SK-N-SH treated with all-trans-retinoic acid at 6 μM for 48 hours (cell line): ENCODE measurements around the gene VWA5B2.

Experiments used
- ATAC-seq: fragments of 200-7000 bp; cut with Tn5 transposase; 3 replicates; pipeline ENCODE4 v1.9.1; 2020; ENCODE audit warnings: mild to moderate bottlenecking, moderate library complexity
- ARNTL ChIP-seq: fragments of 450-650 bp; formaldehyde crosslinking; IDR thresholded peaks from 2 replicates; pipeline ENCODE4 v1.5.0; 2020; ENCODE audit warnings: low read depth, mild to moderate bottlenecking, moderate library complexity, borderline replicate concordance
- BACH2 ChIP-seq: fragments of 250-450 bp; sonication (Bioruptor Pico); IDR thresholded peaks from 2 replicates; pipeline ENCODE4 v1.9.0; 2021; ENCODE audit warnings: mild to moderate bottlenecking, borderline replicate concordance
- CSDC2 ChIP-seq: fragments of 250-450 bp; sonication (Bioruptor Pico); IDR thresholded peaks from 2 replicates; pipeline ENCODE4 v1.5.0; 2020; ENCODE audit warnings: mild to moderate bottlenecking, moderate library complexity
- CSRNP3 ChIP-seq: fragments of 250-450 bp; sonication (Bioruptor Pico); IDR thresholded peaks from 2 replicates; pipeline ENCODE4 v1.5.1; 2021; ENCODE audit warnings: mild to moderate bottlenecking, moderate library complexity
- ESRRG ChIP-seq: fragments of 250-450 bp; sonication (Bioruptor Pico); IDR thresholded peaks from 2 replicates; pipeline ENCODE4 v1.6.1; 2021; ENCODE audit warnings: mild to moderate bottlenecking
- GLIS3 ChIP-seq: fragments of 250-450 bp; sonication (Bioruptor Pico); IDR thresholded peaks from 2 replicates; pipeline ENCODE4 v1.5.0; 2020; ENCODE audit warnings: mild to moderate bottlenecking, moderate library complexity
- OSR1 ChIP-seq: fragments of 250-450 bp; sonication (Bioruptor Pico); IDR thresholded peaks from 2 replicates; pipeline ENCODE4 v1.8.0; 2022; ENCODE audit warnings: moderate library complexity, mild to moderate bottlenecking, inconsistent platforms
- PPARA ChIP-seq: fragments of 250-450 bp; sonication (Bioruptor Pico); IDR thresholded peaks from 2 replicates; pipeline ENCODE4 v1.5.0; 2020; ENCODE audit warnings: mild to moderate bottlenecking, borderline replicate concordance
- RARB ChIP-seq: fragments of 250-450 bp; sonication (Bioruptor Pico); IDR thresholded peaks from 2 replicates; pipeline ENCODE4 v1.8.0; 2021; ENCODE audit warnings: mild to moderate bottlenecking, moderate library complexity
- SNAI2 ChIP-seq: fragments of 250-450 bp; sonication (Bioruptor Pico); IDR thresholded peaks from 2 replicates; pipeline ENCODE4 v1.5.0; 2020; ENCODE audit warnings: mild to moderate bottlenecking, moderate library complexity
- TCF4 ChIP-seq: fragments of 250-450 bp; sonication (Bioruptor Pico); IDR thresholded peaks from 2 replicates; pipeline ENCODE4 v1.8.0; 2021; ENCODE audit warnings: mild to moderate bottlenecking, moderate library complexity, borderline replicate concordance
- TOX ChIP-seq: fragments of 250-450 bp; sonication (Bioruptor Pico); IDR thresholded peaks from 2 replicates; pipeline ENCODE4 v1.8.0; 2021; ENCODE audit warnings: mild to moderate bottlenecking, moderate library complexity, borderline replicate concordance
- ZFP3 ChIP-seq: fragments of 250-450 bp; sonication (Bioruptor Pico); IDR thresholded peaks from 2 replicates; pipeline ENCODE4 v1.5.0; 2020; ENCODE audit warnings: mild to moderate bottlenecking, moderate library complexity
- ZFP30 ChIP-seq: fragments of 450-650 bp; formaldehyde crosslinking; IDR thresholded peaks from 2 replicates; pipeline ENCODE4 v1.5.0; 2022; ENCODE audit warnings: mild to moderate bottlenecking, moderate library complexity
- ZNF70 ChIP-seq: fragments of 450-650 bp; formaldehyde crosslinking; IDR thresholded peaks from 2 replicates; pipeline ENCODE4 v1.5.0; 2020; ENCODE audit warnings: mild to moderate bottlenecking, moderate library complexity
- ZNF8 ChIP-seq: fragments of 450-650 bp; formaldehyde crosslinking; IDR thresholded peaks from 2 replicates; pipeline ENCODE4 v1.5.0; 2020; ENCODE audit warnings: mild to moderate bottlenecking, moderate library complexity
- TF ChIP-seq, protein P1 (sequence below): fragments of 250-450 bp; sonication (Bioruptor Pico); IDR thresholded peaks from 2 replicates; pipeline ENCODE4 v1.5.0; 2020; ENCODE audit warnings: mild to moderate bottlenecking, moderate library complexity
- TF ChIP-seq, protein P2 (sequence below): fragments of 250-450 bp; sonication (Bioruptor Pico); IDR thresholded peaks from 2 replicates; pipeline ENCODE4 v1.8.0; 2020; ENCODE audit warnings: mild to moderate bottlenecking, moderate library complexity, borderline replicate concordance
- TF ChIP-seq, protein P3 (sequence below): fragments of 250-450 bp; sonication (Bioruptor Pico); IDR thresholded peaks from 2 replicates; pipeline ENCODE4 v1.5.1; 2020; ENCODE audit warnings: low read depth, mild to moderate bottlenecking, moderate library complexity
- TF ChIP-seq, protein P4 (sequence below): fragments of 250-450 bp; sonication (Bioruptor Pico); IDR thresholded peaks from 2 replicates; pipeline ENCODE4 v1.8.0; 2021; ENCODE audit warnings: low read depth, mild to moderate bottlenecking, moderate library complexity, borderline replicate concordance

VWA5B2 gene

GRCh38 chr3:184260724-184261269, 31.4 kb downstream of the VWA5B2 start:
- peak; percentile 7 for ATAC-seq
- TF ChIP-seq ZFP30 (CRISPR knock-in tag), result no peak
- TF ChIP-seq, protein P1, sequence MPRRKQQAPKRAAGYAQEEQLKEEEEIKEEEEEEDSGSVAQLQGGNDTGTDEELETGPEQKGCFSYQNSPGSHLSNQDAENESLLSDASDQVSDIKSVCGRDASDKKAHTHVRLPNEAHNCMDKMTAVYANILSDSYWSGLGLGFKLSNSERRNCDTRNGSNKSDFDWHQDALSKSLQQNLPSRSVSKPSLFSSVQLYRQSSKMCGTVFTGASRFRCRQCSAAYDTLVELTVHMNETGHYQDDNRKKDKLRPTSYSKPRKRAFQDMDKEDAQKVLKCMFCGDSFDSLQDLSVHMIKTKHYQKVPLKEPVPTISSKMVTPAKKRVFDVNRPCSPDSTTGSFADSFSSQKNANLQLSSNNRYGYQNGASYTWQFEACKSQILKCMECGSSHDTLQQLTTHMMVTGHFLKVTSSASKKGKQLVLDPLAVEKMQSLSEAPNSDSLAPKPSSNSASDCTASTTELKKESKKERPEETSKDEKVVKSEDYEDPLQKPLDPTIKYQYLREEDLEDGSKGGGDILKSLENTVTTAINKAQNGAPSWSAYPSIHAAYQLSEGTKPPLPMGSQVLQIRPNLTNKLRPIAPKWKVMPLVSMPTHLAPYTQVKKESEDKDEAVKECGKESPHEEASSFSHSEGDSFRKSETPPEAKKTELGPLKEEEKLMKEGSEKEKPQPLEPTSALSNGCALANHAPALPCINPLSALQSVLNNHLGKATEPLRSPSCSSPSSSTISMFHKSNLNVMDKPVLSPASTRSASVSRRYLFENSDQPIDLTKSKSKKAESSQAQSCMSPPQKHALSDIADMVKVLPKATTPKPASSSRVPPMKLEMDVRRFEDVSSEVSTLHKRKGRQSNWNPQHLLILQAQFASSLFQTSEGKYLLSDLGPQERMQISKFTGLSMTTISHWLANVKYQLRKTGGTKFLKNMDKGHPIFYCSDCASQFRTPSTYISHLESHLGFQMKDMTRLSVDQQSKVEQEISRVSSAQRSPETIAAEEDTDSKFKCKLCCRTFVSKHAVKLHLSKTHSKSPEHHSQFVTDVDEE (CRISPR knock-in tag), result no peak
- TF ChIP-seq, protein P2, sequence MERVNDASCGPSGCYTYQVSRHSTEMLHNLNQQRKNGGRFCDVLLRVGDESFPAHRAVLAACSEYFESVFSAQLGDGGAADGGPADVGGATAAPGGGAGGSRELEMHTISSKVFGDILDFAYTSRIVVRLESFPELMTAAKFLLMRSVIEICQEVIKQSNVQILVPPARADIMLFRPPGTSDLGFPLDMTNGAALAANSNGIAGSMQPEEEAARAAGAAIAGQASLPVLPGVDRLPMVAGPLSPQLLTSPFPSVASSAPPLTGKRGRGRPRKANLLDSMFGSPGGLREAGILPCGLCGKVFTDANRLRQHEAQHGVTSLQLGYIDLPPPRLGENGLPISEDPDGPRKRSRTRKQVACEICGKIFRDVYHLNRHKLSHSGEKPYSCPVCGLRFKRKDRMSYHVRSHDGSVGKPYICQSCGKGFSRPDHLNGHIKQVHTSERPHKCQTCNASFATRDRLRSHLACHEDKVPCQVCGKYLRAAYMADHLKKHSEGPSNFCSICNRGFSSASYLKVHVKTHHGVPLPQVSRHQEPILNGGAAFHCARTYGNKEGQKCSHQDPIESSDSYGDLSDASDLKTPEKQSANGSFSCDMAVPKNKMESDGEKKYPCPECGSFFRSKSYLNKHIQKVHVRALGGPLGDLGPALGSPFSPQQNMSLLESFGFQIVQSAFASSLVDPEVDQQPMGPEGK, result no peak

- TF ChIP-seq ARNTL (CRISPR knock-in tag), result no peak
- TF ChIP-seq, all 23 proteins: peak for 0
- ATAC-seq, result peak; percentile 68
Measured at GRCh38 chr3:184261270-184261853, 32.0 kb downstream of the VWA5B2 start, which contains the start of gene CAMK2N2. TSS of gene CAMK2N2 (minus strand) at chr3:184261553. CDS start at chr3:184261285, 268 bp downstream.

GRCh38 chr3:184261854-184262763, 32.7 kb downstream of the VWA5B2 start:
- TF ChIP-seq ARNTL (CRISPR knock-in tag) (no peak), ZFP30 (CRISPR knock-in tag) (no peak), CSDC2 (CRISPR knock-in tag) (no peak), ESRRG (CRISPR knock-in tag) (no peak), TOX (CRISPR knock-in tag) (no peak), BACH2 (CRISPR knock-in tag) (no peak), ZNF70 (CRISPR knock-in tag) (no peak), ZNF8 (CRISPR knock-in tag) (no peak), OSR1 (CRISPR knock-in tag) (no peak), GLIS3 (no peak), CSRNP3 (no peak), RARB (no peak), PPARA (CRISPR knock-in tag) (no peak), ZFP3 (CRISPR knock-in tag) (no peak), SNAI2 (no peak), TCF4 (CRISPR knock-in tag) (no peak)
- TF ChIP-seq, protein P3, sequence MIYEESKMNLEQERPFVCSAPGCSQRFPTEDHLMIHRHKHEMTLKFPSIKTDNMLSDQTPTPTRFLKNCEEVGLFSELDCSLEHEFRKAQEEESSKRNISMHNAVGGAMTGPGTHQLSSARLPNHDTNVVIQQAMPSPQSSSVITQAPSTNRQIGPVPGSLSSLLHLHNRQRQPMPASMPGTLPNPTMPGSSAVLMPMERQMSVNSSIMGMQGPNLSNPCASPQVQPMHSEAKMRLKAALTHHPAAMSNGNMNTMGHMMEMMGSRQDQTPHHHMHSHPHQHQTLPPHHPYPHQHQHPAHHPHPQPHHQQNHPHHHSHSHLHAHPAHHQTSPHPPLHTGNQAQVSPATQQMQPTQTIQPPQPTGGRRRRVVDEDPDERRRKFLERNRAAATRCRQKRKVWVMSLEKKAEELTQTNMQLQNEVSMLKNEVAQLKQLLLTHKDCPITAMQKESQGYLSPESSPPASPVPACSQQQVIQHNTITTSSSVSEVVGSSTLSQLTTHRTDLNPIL, result no peak
- TF ChIP-seq, protein P1 (CRISPR knock-in tag), result no peak
- TF ChIP-seq, protein P2, result no peak
- TF ChIP-seq, protein P4, sequence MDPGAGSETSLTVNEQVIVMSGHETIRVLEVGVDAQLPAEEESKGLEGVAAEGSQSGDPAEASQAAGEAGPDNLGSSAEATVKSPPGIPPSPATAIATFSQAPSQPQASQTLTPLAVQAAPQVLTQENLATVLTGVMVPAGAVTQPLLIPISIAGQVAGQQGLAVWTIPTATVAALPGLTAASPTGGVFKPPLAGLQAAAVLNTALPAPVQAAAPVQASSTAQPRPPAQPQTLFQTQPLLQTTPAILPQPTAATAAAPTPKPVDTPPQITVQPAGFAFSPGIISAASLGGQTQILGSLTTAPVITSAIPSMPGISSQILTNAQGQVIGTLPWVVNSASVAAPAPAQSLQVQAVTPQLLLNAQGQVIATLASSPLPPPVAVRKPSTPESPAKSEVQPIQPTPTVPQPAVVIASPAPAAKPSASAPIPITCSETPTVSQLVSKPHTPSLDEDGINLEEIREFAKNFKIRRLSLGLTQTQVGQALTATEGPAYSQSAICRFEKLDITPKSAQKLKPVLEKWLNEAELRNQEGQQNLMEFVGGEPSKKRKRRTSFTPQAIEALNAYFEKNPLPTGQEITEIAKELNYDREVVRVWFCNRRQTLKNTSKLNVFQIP, result no peak
- peak; percentile 54 for ATAC-seq
